ENCODE results near the gene SNN.

GRCh38 chr16:11676799-11677198 lies 8.5 kb downstream of the SNN start:
- TF ChIP-seq CTCF (IDR thresholded peaks at IDR 0.05 in 4 of 5, conservative IDR thresholded peaks at IDR 0.05 in 1 of 5) (no peak), POLR2A (IDR thresholded peaks at IDR 0.05) (no peak)
